CD14-positive monocyte (primary cell): ENCODE data around the gene RAB12. TPM values are rescaled to one million over a fixed set of nuclear protein-coding genes. Genes with fewer than 3 reads are reported as not detected.

Experiments
- DNase-seq, 3 donors: peaks; one replicate each; pipeline ENCODE4 v3.0.0-alpha.2; 2011 to 2022
- H2AFZ ChIP-seq: 2 replicates; pipeline ENCODE4 v1.6.0; 2012; ENCODE audit warnings: mild to moderate bottlenecking, low read depth, low read length, inconsistent platforms; ENCODE audit not compliant: insufficient read depth, poor library complexity, severe bottlenecking
- H3K27ac ChIP-seq, 2 donors: 1 replicate in 1 of 2; 2 replicates in 1 of 2; pipeline ENCODE4 v1.5.1; 2012 to 2013; ENCODE audit warnings: low read length in 2 of 2, control low read depth in 1 of 2, inconsistent platforms in 1 of 2, low read depth in 1 of 2, mild to moderate bottlenecking in 1 of 2
- H3K27me3 ChIP-seq, 2 donors: one replicate each; pipeline versions ENCODE4 v1.6.0 to v1.6.1; 2011 to 2013; ENCODE audit warnings: low read length in 2 of 2; ENCODE audit not compliant: control insufficient read depth in 2 of 2, insufficient read depth in 2 of 2
- H3K36me3 ChIP-seq, 2 donors: replicated peaks in 1 of 2; 1 replicate in 1 of 2; 2 replicates in 1 of 2; pipeline versions ENCODE4 v1.5.1 to v1.6.1; 2012 to 2013; ENCODE audit warnings: low read length in 2 of 2, control low read depth in 1 of 2, inconsistent platforms in 1 of 2, mild to moderate bottlenecking in 1 of 2; ENCODE audit not compliant: insufficient read depth in 2 of 2, control insufficient read depth in 1 of 2
- H3K4me1 ChIP-seq, 2 donors: 1 replicate in 1 of 2; 2 replicates in 1 of 2; pipeline versions ENCODE4 v1.5.1 to v1.6.1; 2012 to 2013; ENCODE audit warnings: low read length in 2 of 2, control low read depth in 1 of 2, inconsistent platforms in 1 of 2, mild to moderate bottlenecking in 1 of 2, moderate library complexity in 1 of 2; ENCODE audit not compliant: insufficient read depth in 2 of 2, control insufficient read depth in 1 of 2
- H3K4me2 ChIP-seq: replicated peaks from 2 replicates; pipeline ENCODE3; 2012; ENCODE audit warnings: low read length, moderate library complexity, mild to moderate bottlenecking; ENCODE audit not compliant: poor library complexity, severe bottlenecking; ENCODE audit errors: extremely low read depth
- H3K4me3 ChIP-seq, 3 experiments: fragments of 200-600 bp in 1 of 3; sonication (generic) in 1 of 3; replicated peaks in 1 of 3; 1 replicate in 2 of 3; 2 replicates in 1 of 3; pipeline ENCODE4 v1.5.1; 2011 to 2013; ENCODE audit warnings: low read length in 3 of 3, mild to moderate bottlenecking in 3 of 3, control low read depth in 2 of 3, low read depth in 2 of 3, inconsistent platforms in 1 of 3, moderate library complexity in 1 of 3
- H3K79me2 ChIP-seq: 2 replicates; pipeline ENCODE4 v1.6.0; 2012; ENCODE audit warnings: mild to moderate bottlenecking, control low read depth, inconsistent platforms, low read length, moderate library complexity; ENCODE audit not compliant: insufficient read depth
- H3K9ac ChIP-seq: 2 replicates; pipeline ENCODE4 v1.6.0; 2017; ENCODE audit warnings: low read length, mild to moderate bottlenecking; ENCODE audit not compliant: insufficient read depth, poor library complexity, severe bottlenecking
- H3K9me3 ChIP-seq, 2 donors: replicated peaks in 1 of 2; 1 replicate in 1 of 2; 2 replicates in 1 of 2; pipeline versions ENCODE4 v1.5.1 to v1.6.1; 2012 to 2013; ENCODE audit warnings: low read length in 2 of 2, control low read depth in 1 of 2; ENCODE audit not compliant: control insufficient read depth in 1 of 2, insufficient read depth in 1 of 2
- H4K20me1 ChIP-seq: 2 replicates; pipeline ENCODE4 v1.6.0; 2012; ENCODE audit warnings: mild to moderate bottlenecking, low read length, control low read depth, moderate library complexity; ENCODE audit not compliant: insufficient read depth
- H3K27ac Mint-ChIP-seq, 7 donors: one replicate each; pipeline ENCODE4 v1.8.0; 2020; ENCODE audit warnings: mild to moderate bottlenecking in 7 of 7, mixed read lengths in 7 of 7, moderate library complexity in 6 of 7, inconsistent platforms in 2 of 7
- H3K27me3 Mint-ChIP-seq, 3 donors: one replicate each; pipeline ENCODE4 v1.8.0; 2021 to 2022; ENCODE audit warnings: low read depth in 3 of 3, mild to moderate bottlenecking in 3 of 3, mixed read lengths in 3 of 3, moderate library complexity in 3 of 3, inconsistent platforms in 1 of 3
- H3K36me3 Mint-ChIP-seq, 2 donors: one replicate each; pipeline ENCODE4 v1.8.0; 2020; ENCODE audit warnings: mixed read lengths in 2 of 2, inconsistent platforms in 1 of 2, mild to moderate bottlenecking in 1 of 2
- H3K4me1 Mint-ChIP-seq: one replicate; pipeline ENCODE4 v1.8.0; 2020; ENCODE audit warnings: mild to moderate bottlenecking, mixed read lengths
- H3K4me3 Mint-ChIP-seq, 2 donors: one replicate each; pipeline ENCODE4 v1.8.0; 2020; ENCODE audit warnings: mild to moderate bottlenecking in 2 of 2, mixed read lengths in 2 of 2, moderate library complexity in 1 of 2
- H3K9me3 Mint-ChIP-seq, 7 donors: one replicate each; pipeline ENCODE4 v1.8.0; 2020 to 2022; ENCODE audit warnings: mixed read lengths in 7 of 7, mild to moderate bottlenecking in 6 of 7, moderate library complexity in 6 of 7, inconsistent platforms in 2 of 7
- CTCF ChIP-seq: fragments of 200-600 bp; IDR thresholded peaks from one replicate; pipeline ENCODE4 v1.8.0; 2022; ENCODE audit warnings: antibody characterized with exemption, mild to moderate bottlenecking
- WGBS: methylation state at CpG from one replicate; pipeline ENCODE4 v1.1.5; 2013; ENCODE audit warnings: missing lambda C conversion rate; ENCODE audit not compliant: insufficient coverage; 5-methylcytosine and 5-hydroxymethylcytosine counted together
- intact Hi-C, 2 donors: fragments of 100-400 bp; cut with micrococcal nuclease; formaldehyde crosslinking; loops; one replicate each; pipeline versions ENCODE4 v1.15.0 to v1.15.1; 2023
- polyA plus RNA-seq, 3 donors: library from polyadenylated mRNA; depleted of rRNA in 1 of 3; unstranded in 2 of 3; stranded (reverse) in 1 of 3; fragments of 300-500 nt in 2 of 3; fragments of >200 nt in 1 of 3; fragmentation: Illumina TruSeq in 2 of 3; gene quantifications; 1 replicate in 2 of 3; 2 replicates in 1 of 3; pipeline ENCODE4 v1.2.3, GENCODE V29; 2012 to 2021

RAB12 gene
- polyA plus RNA-seq, 3 donors = 0.15 to 22.1 (median 0.16) TPM

- Mint-ChIP-seq H3K9me3 (peaks cover 3 to 11% (median 3%) of the 10 kb centered on the region in 7 donors), H3K27ac (peak overlapping the region in 2 of 7 donors; percentile 2 to 19), H3K4me3 (no peak overlapping the region), H3K36me3 (no peaks in the 10 kb centered on the region), H3K27me3 (peaks cover 4 to 10% (median 9%) of the 10 kb centered on the region in 3 donors), H3K4me1 (no peaks in the 10 kb centered on the region)
- Histone ChIP-seq H3K27ac (no peak overlapping the region), H4K20me1 (no peaks in the 10 kb centered on the region), H3K36me3 (no peaks in the 10 kb centered on the region), H2AFZ (no peak overlapping the region), H3K79me2 (no peaks in the 10 kb centered on the region), H3K4me3 (no peak overlapping the region), H3K9ac (no peak overlapping the region), H3K27me3 (no peaks in the 10 kb centered on the region), H3K4me2 (no peak overlapping the region), H3K4me1 (no peaks in the 10 kb centered on the region), H3K9me3 (no peaks in the 10 kb centered on the region)
- no peak for TF ChIP-seq CTCF
- no peak for DNase-seq
- intact Hi-C loops = no loop called here
- WGBS = 82% methylated on average over 6 of the region's 8 CpGs
Measured at GRCh38 chr18:8584798-8585197, 24.4 kb upstream of the RAB12 start.

- no peaks in the 10 kb centered on the region for H3K36me3 ChIP-seq
- Mint-ChIP-seq H3K36me3 (no peaks in the 10 kb centered on the region), H3K4me3 (no peak overlapping the region), H3K4me1 (no peaks in the 10 kb centered on the region), H3K9me3 (peaks cover 1 to 12% (median 8%) of the 10 kb centered on the region in 7 donors), H3K27me3 (peaks cover 4 to 9% (median 8%) of the 10 kb centered on the region in 3 donors), H3K27ac (no peak overlapping the region)
- intact Hi-C loops = no loop called here
- no peaks in the 10 kb centered on the region for H3K27me3 ChIP-seq
- H3K9me3 ChIP-seq = no peaks in the 10 kb centered on the region
- no CpG with 5 or more reads among the region's 4 CpGs for WGBS
- no peaks in the 10 kb centered on the region for H4K20me1 ChIP-seq
- H3K27ac ChIP-seq = no peak overlapping the region
- H2AFZ ChIP-seq = no peak overlapping the region
- H3K4me2 ChIP-seq = no peak overlapping the region
- no peaks in the 10 kb centered on the region for H3K79me2 ChIP-seq
- H3K4me1 ChIP-seq = no peaks in the 10 kb centered on the region
- no peak overlapping the region for H3K9ac ChIP-seq
- TF ChIP-seq CTCF = no peak
- DNase-seq = no peak
- no peak overlapping the region for H3K4me3 ChIP-seq
Measured at GRCh38 chr18:8586941-8587340, 22.3 kb upstream of the RAB12 start.
